ENCODE measurements around the gene NAALADL1. TPM values are rescaled to one million over a fixed set of nuclear protein-coding genes. Genes with fewer than 3 reads are reported as not detected.

NAALADL1 gene, protein sequence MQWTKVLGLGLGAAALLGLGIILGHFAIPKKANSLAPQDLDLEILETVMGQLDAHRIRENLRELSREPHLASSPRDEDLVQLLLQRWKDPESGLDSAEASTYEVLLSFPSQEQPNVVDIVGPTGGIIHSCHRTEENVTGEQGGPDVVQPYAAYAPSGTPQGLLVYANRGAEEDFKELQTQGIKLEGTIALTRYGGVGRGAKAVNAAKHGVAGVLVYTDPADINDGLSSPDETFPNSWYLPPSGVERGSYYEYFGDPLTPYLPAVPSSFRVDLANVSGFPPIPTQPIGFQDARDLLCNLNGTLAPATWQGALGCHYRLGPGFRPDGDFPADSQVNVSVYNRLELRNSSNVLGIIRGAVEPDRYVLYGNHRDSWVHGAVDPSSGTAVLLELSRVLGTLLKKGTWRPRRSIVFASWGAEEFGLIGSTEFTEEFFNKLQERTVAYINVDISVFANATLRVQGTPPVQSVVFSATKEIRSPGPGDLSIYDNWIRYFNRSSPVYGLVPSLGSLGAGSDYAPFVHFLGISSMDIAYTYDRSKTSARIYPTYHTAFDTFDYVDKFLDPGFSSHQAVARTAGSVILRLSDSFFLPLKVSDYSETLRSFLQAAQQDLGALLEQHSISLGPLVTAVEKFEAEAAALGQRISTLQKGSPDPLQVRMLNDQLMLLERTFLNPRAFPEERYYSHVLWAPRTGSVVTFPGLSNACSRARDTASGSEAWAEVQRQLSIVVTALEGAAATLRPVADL
- total RNA-seq (10 to 100 TPM in 1 of 2 donors, 1 to 10 TPM in 1; 8.5 to 10.4 TPM), polyA plus RNA-seq (ENCODE audit: insufficient read length in 6 of 6) (10 to 100 TPM; 11.5 to 20.7 (median 15.4) TPM)
- long read RNA-seq, donor 1, transcript NAALADL1-206 (5 exons, 800 nt) = major isoform, 6 of 8 reads
- long read RNA-seq, donor 1, partial matches to known transcripts = 0 of 8 reads
- long read RNA-seq, donor 1, other reads (novel, unspliced or antisense) = 0 of 8 reads
- long read RNA-seq, donor 2, partial matches to known transcripts = 0 of 7 reads
- long read RNA-seq, donor 2, other reads (novel, unspliced or antisense) = 0 of 7 reads
- long read RNA-seq, donor 3, partial matches to known transcripts = 0 of 1 reads
- long read RNA-seq, donor 3, other reads (novel, unspliced or antisense) = 0 of 1 reads
- long read RNA-seq, donor 4, partial matches to known transcripts = 0 of 9 reads
- long read RNA-seq, donor 4, other reads (novel, unspliced or antisense) = 3 of 9 reads
- long read RNA-seq, donor 5, transcript NAALADL1-206 (5 exons, 800 nt) = major isoform, 5 of 7 reads
- long read RNA-seq, donor 5, partial matches to known transcripts = 0 of 7 reads
- long read RNA-seq, donor 5, other reads (novel, unspliced or antisense) = 0 of 7 reads
- long read RNA-seq, donor 6, partial matches to known transcripts = 0 of 7 reads
- long read RNA-seq, donor 6, other reads (novel, unspliced or antisense) = 0 of 7 reads
- long read RNA-seq, donor 7, partial matches to known transcripts = 0 of 3 reads
- long read RNA-seq, donor 7, other reads (novel, unspliced or antisense) = 0 of 3 reads
- long read RNA-seq, donor 8, partial matches to known transcripts = 0 of 4 reads
- long read RNA-seq, donor 8, other reads (novel, unspliced or antisense) = 0 of 4 reads
- long read RNA-seq, donor 9 = 0 reads
- long read RNA-seq, donor 10, partial matches to known transcripts = 0 of 6 reads
- long read RNA-seq, donor 10, other reads (novel, unspliced or antisense) = 3 of 6 reads
- long read RNA-seq, donor 11, partial matches to known transcripts = 0 of 2 reads
- long read RNA-seq, donor 11, other reads (novel, unspliced or antisense) = 0 of 2 reads
- long read RNA-seq, donor 12, partial matches to known transcripts = 0 of 1 reads
- long read RNA-seq, donor 12, other reads (novel, unspliced or antisense) = 0 of 1 reads

DNA sequence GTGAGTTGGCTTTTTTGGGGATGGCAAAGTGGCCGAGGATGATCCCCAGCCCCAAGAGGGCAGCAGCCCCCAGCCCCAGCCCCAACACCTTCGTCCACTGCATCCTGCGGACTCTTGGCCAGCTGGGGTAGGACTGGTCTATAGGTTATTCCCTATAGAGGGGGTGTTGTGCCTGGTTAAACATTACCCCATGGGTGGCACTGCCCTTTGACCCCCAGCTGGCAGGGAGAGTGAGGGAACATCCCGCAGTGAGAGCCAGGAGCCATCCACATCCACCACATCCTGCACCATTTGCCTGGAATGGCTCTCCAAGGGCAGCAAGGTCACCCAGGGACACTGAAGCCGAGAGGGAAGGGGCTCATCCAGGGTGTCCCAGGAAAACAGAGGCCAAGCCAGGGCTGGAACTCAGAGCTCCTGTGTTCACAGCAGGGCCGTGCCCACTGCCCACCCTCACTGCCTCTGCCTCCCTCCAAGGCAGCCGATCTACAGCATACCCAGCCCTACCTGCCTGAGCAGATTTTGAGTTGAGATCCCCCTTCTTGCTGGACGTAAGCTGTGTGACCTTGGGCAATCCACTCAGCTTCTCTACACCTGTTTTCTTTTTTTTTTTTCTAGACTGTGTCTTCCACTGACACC, at the start of gene NAALADL1:
TSS of gene NAALADL1 (minus strand) at position 135 of the 636 bp plus-strand sequence. CDS start at position 103, 32 bp downstream.
- ATAC-seq (no peak), DNase-seq (no peak)
- Histone ChIP-seq H3K36me3 (no peaks in the 10 kb centered on the region), H3K4me1 (no peaks in the 10 kb centered on the region), H3K9me3 (no peaks in the 10 kb centered on the region), H3K27me3 (no peaks in the 10 kb centered on the region), H3K4me3 (no peak within 1 kb of the TSS), H3K27ac (no peak within 1 kb of the TSS)
- intact Hi-C loops (cut with DNase I) = no loop called here
- TF ChIP-seq, protein P1, sequence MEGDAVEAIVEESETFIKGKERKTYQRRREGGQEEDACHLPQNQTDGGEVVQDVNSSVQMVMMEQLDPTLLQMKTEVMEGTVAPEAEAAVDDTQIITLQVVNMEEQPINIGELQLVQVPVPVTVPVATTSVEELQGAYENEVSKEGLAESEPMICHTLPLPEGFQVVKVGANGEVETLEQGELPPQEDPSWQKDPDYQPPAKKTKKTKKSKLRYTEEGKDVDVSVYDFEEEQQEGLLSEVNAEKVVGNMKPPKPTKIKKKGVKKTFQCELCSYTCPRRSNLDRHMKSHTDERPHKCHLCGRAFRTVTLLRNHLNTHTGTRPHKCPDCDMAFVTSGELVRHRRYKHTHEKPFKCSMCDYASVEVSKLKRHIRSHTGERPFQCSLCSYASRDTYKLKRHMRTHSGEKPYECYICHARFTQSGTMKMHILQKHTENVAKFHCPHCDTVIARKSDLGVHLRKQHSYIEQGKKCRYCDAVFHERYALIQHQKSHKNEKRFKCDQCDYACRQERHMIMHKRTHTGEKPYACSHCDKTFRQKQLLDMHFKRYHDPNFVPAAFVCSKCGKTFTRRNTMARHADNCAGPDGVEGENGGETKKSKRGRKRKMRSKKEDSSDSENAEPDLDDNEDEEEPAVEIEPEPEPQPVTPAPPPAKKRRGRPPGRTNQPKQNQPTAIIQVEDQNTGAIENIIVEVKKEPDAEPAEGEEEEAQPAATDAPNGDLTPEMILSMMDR (IDR thresholded peaks at IDR 0.05) = no peak

DNA sequence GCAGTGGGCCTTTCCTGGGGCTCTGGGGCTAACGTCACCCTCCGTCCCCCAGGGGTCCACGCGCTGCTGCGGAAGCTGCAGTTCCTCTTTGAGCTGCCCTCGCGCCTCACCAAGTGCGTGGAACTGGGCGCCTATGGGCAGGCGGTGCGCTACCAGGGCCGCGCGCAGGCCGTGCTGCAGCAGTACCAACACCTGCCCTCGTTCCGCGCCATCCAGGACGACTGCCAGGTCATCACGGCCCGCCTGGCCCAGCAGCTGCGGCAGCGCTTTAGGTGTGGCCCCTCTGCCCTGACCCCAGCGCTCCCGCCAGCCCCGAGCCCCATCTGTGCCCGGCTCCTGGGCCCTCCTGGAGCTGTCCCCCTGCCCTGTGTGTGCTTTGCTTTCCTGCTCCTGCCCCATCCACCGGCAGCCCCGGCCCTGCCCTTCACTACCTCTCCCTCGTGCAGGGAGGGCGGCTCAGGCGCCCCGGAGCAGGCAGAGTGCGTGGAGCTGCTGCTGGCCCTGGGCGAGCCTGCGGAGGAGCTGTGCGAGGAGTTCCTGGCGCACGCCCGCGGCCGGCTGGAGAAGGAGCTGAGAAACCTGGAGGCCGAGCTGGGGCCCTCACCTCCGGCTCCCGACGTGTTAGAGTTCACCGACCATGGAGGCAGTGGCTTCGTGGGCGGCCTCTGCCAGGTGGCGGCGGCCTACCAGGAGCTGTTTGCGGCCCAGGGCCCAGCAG, 49.6 kb upstream of the NAALADL1 start:
- no peak for ATAC-seq
- Histone ChIP-seq H3K9me3 (no peaks in the 10 kb centered on the region), H3K27me3 (peaks cover 0 to 7% of the 10 kb centered on the region in 2 donors), H3K27ac (no peak overlapping the region), H3K4me1 (peaks cover 12 to 39% of the 10 kb centered on the region in 2 donors), H3K36me3 (peaks cover 0 to 41% of the 10 kb centered on the region in 2 donors), H3K4me3 (no peak overlapping the region)
- TF ChIP-seq, protein P1 (IDR thresholded peaks at IDR 0.05) = no peak
- intact Hi-C loops (cut with DNase I) = no loop called here
- no peak for DNase-seq

DNA sequence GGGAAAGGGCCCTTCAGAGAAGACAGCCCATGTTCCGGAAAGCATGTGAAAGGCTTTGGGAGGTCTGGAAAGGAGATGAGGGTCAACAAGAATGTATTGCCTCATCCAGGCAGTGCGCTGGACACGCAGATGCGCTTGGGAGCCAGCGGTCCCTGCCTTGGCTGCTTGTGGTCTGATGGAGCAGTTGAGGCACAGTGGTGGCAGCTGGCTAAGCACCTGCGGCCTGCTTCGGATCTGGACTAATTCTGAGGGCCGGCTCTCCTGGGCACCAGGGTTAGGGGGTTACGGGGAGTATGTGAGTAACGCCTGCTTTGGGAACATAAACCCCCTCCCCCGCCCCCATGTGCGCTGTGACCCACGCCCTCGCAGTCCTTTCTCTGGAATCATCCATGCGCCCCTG, 48.7 kb upstream of the NAALADL1 start:
- no peak overlapping the region for H3K27ac ChIP-seq
- ATAC-seq (no peak), DNase-seq (no peak)
- intact Hi-C loops (cut with DNase I) = no loop called here
- no peaks in the 10 kb centered on the region for H3K9me3 ChIP-seq
- no peak overlapping the region for H3K4me3 ChIP-seq
- H3K27me3 ChIP-seq = no peaks in the 10 kb centered on the region
- H3K4me1 ChIP-seq = peaks cover 4 to 31% of the 10 kb centered on the region in 2 donors
- TF ChIP-seq, protein P1 (IDR thresholded peaks at IDR 0.05) = no peak
- peaks cover 0 to 41% of the 10 kb centered on the region in 2 donors for H3K36me3 ChIP-seq
